NCI-H510A treated with DMSO at 0.1 percent for 48 hours (cell line): ENCODE results near the gene CLN6.
"Not testable (repeated sequence)": the region's sequence is repeated elsewhere in the genome, so short reads cannot be mapped to it uniquely, and the experiment has no call there.

Experiments
- DNase-seq: peaks from one replicate; lab custom pipeline; 2025; lab: John Stamatoyannopoulos, UW

The CLN6 gene

GRCh38 chr15:68223171-68223570 lies 6.4 kb downstream of the CLN6 start:
- no peak for DNase-seq

- DNase-seq: not testable (repeated sequence)
Observed at GRCh38 chr15:68222432-68222743, 7.1 kb downstream of the CLN6 start.

- DNase-seq: not testable (repeated sequence)
Observed at GRCh38 chr15:68221530-68222431, 7.7 kb downstream of the CLN6 start.

GRCh38 chr15:68220967-68221366 lies 8.6 kb downstream of the CLN6 start:
- no peak for DNase-seq

GRCh38 chr15:68220489-68220888 lies 9.0 kb downstream of the CLN6 start:
- DNase-seq: no peak

GRCh38 chr15:68218847-68219798 lies 10.4 kb downstream of the CLN6 start:
- no peak for DNase-seq

GRCh38 chr15:68218331-68218730 lies 11.2 kb downstream of the CLN6 start:
- DNase-seq: no peak

- DNase-seq: no peak
Observed at GRCh38 chr15:68217341-68217740, 12.2 kb downstream of the CLN6 start.

- DNase-seq: no peak
Observed at GRCh38 chr15:68214838-68215254, 14.7 kb downstream of the CLN6 start.

GRCh38 chr15:68213991-68214837 lies 15.3 kb downstream of the CLN6 start:
- no peak for DNase-seq

- DNase-seq: not testable (repeated sequence)
Observed at GRCh38 chr15:68213491-68213845, 16.1 kb downstream of the CLN6 start.

GRCh38 chr15:68211656-68212320 lies 17.7 kb downstream of the CLN6 start:
- DNase-seq: no peak

GRCh38 chr15:68210821-68211655 lies 18.5 kb downstream of the CLN6 start:
- DNase-seq: no peak

- DNase-seq: no peak
Observed at GRCh38 chr15:68210409-68210756, 19.1 kb downstream of the CLN6 start.

- DNase-seq: no peak
Observed at GRCh38 chr15:68209735-68210408, 19.7 kb downstream of the CLN6 start.

GRCh38 chr15:68209272-68209671 lies 20.3 kb downstream of the CLN6 start:
- no peak for DNase-seq

- DNase-seq: no peak
Observed at GRCh38 chr15:68208636-68209240, 20.8 kb downstream of the CLN6 start.

GRCh38 chr15:68208136-68208535 lies 21.4 kb downstream of the CLN6 start:
- no peak for DNase-seq

GRCh38 chr15:68207176-68207935 lies 22.2 kb downstream of the CLN6 start:
- DNase-seq: no peak
